Epithelial cell of proximal tubule (primary cell): ENCODE results near the gene SPATS1. TPM values are rescaled to one million over a fixed set of nuclear protein-coding genes. Genes with fewer than 3 reads are reported as not detected.

Experiments used
- DNase-seq: peaks from one replicate; pipeline ENCODE4 v3.0.0-alpha.2; 2011; ENCODE audit warnings: low read depth
- H3K4me3 ChIP-seq: 2 replicates; pipeline ENCODE4 v1.5.1; 2011; ENCODE audit warnings: low read depth, mild to moderate bottlenecking, low read length
- total RNA-seq: library from RNA; depleted of rRNA; stranded (reverse); fragments of >200 nt; gene quantifications from 2 replicates; pipeline ENCODE4 v1.2.3, GENCODE V29; 2015
- TF ChIP-seq, protein P1 (sequence below): conservative IDR thresholded peaks from 2 replicates; pipeline ENCODE4 v1.5.1; 2012; ENCODE audit warnings: low read depth, mild to moderate bottlenecking, low read length

The SPATS1 gene
- total RNA-seq, 1 donor from 2014 or later: not detected

GRCh38 chr6:44333273-44333919 is 9.1 kb upstream of the SPATS1 start:
- DNase-seq: no peak
- H3K4me3 ChIP-seq: no peak overlapping the region
- TF ChIP-seq, protein P1, sequence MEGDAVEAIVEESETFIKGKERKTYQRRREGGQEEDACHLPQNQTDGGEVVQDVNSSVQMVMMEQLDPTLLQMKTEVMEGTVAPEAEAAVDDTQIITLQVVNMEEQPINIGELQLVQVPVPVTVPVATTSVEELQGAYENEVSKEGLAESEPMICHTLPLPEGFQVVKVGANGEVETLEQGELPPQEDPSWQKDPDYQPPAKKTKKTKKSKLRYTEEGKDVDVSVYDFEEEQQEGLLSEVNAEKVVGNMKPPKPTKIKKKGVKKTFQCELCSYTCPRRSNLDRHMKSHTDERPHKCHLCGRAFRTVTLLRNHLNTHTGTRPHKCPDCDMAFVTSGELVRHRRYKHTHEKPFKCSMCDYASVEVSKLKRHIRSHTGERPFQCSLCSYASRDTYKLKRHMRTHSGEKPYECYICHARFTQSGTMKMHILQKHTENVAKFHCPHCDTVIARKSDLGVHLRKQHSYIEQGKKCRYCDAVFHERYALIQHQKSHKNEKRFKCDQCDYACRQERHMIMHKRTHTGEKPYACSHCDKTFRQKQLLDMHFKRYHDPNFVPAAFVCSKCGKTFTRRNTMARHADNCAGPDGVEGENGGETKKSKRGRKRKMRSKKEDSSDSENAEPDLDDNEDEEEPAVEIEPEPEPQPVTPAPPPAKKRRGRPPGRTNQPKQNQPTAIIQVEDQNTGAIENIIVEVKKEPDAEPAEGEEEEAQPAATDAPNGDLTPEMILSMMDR: no peak

DNA sequence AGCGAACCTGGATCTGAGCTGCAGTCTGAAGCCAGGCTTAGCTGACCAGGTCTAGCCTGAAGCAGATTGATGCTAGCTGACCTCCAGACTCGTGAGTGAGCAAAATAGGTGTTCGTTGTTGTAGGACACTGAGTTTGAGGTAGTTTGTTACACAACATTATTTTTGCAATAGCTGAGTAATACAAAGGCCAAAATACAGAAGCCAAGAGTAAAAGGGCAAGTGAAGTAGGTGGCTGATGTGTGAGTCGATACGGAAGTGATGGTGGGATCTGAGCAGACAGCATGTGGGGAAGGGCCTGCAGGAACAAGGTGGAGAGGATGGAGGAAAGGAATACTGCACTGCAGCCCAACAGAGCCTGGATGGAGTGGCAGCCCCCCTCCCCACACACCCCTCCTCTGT is 8.5 kb upstream of the SPATS1 start:
- no peak overlapping the region for H3K4me3 ChIP-seq
- TF ChIP-seq, protein P1: no peak
- no peak for DNase-seq

- H3K4me3 ChIP-seq: no peak overlapping the region
- DNase-seq: no peak
- TF ChIP-seq, protein P1: no peak
These were observed 6.8 kb upstream of the SPATS1 start for GRCh38 chr6:44335631-44336030.

DNA sequence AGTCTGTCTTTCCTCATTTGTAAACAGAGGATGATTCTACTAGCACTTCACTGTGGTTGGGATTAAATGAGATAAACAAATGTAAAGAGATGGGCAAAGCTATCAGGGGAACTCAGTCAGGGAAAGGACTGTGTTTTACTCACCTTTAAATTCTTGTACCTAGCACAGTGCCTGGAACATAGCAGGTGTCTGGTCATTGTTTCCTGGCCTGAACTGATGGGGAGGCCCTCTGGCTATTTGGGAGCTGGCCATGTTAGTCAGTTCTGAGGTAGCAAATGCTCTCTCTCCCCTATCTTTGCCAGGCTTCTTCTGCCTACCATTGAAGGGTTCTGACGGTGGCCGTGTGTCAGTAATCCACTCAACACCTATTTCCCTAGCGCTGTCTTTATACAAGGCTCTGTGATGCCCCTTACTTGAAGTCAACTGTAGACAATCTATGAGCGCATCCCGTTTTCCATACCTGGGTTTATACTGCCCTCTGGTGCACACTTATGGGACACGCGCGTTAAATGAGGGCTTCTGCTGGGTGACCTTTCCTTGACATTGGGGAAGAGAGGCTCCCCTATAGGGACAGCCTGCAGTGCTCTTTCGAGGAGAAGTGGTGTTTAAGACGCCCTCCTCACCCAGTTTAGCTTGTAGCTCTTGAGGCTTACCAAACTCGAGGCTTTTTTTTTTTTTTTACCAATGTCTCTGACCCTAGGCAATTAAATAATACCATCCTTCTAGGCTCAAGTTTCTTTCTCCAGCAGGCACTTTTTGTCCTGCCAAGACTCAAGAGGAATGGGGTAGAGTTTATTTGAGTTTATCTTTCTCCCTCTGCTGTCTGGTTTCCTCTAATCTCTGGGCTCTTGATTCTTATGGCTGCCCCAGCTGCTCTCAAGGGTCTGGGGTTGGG is 4.0 kb upstream of the SPATS1 start:
- TF ChIP-seq, protein P1: peak; percentile 81
- DNase-seq: no peak
- H3K4me3 ChIP-seq: no peak overlapping the region

GRCh38 chr6:44339301-44339700 is 3.1 kb upstream of the SPATS1 start:
- TF ChIP-seq, protein P1: no peak
- H3K4me3 ChIP-seq: no peak overlapping the region
- no peak for DNase-seq

- DNase-seq: peak; percentile 87
- TF ChIP-seq, protein P1: no peak
These were observed 2.5 kb upstream of the SPATS1 start for GRCh38 chr6:44339763-44340625.

More at GRCh38 chr6:44339763-44340625, 2.5 kb upstream of the SPATS1 start:
- H3K4me3 ChIP-seq: no peak overlapping the region
